G401 (cell line): ENCODE results near the gene ZNF165. TPM values are rescaled to one million over a fixed set of nuclear protein-coding genes. Genes with fewer than 3 reads are reported as not detected.
"Not testable (repeated sequence)": the region's sequence is repeated elsewhere in the genome, so short reads cannot be mapped to it uniquely, and the experiment has no call there.

Experiments used
- DNase-seq: peaks from one replicate; pipeline ENCODE4 v3.0.0-alpha.2; 2015; ENCODE audit warnings: low spot score
- in situ Hi-C: cut with HindIII; loops from 2 replicates; pipeline ENCODE4 v1.10.0; 2016; ENCODE audit warnings: low sequenced_read_pairs, mixed read lengths
- total RNA-seq: library from RNA; depleted of rRNA; stranded (reverse); fragments of >200 nt; shearing (Covaris generic); gene quantifications from 2 replicates; pipeline ENCODE4 v1.2.3, GENCODE V29; 2014; rRNA removed

ZNF165 gene
- total RNA-seq, 1 experiment from 2014 or later = 2.7 TPM

- DNase-seq = no peak
- in situ Hi-C loops = no loop called here
Observed at GRCh38 chr6:28117386-28118050, 37.1 kb downstream of the ZNF165 start.

- in situ Hi-C loops = no loop called here
Observed at GRCh38 chr6:28118217-28118616, 37.8 kb downstream of the ZNF165 start.

GRCh38 chr6:28121876-28122275 is 41.5 kb downstream of the ZNF165 start:
- in situ Hi-C loops = no loop called here
- DNase-seq = no peak

More at GRCh38 chr6:28118217-28118616, 37.8 kb downstream of the ZNF165 start:
- DNase-seq = no peak

- DNase-seq, in situ Hi-C loops: not testable (repeated sequence)
Observed at GRCh38 chr6:28122283-28122682, 41.9 kb downstream of the ZNF165 start.

- peak; percentile 92 for DNase-seq
- in situ Hi-C loops = no loop called here
Observed at GRCh38 chr6:28124350-28124970, 44.1 kb downstream of the ZNF165 start, which contains the start of gene ZSCAN16. TSS of gene ZSCAN16 (plus strand) at chr6:28124609. CDS start at chr6:28125444, 835 bp downstream.

- DNase-seq = no peak
- in situ Hi-C loops = no loop called here
Observed at GRCh38 chr6:28124971-28125353, 44.6 kb downstream of the ZNF165 start.

- DNase-seq = no peak
- in situ Hi-C loops = no loop called here
Observed at GRCh38 chr6:28125401-28125800, 45.0 kb downstream of the ZNF165 start.

GRCh38 chr6:28134015-28134414 is 53.6 kb downstream of the ZNF165 start:
- in situ Hi-C loops = no loop called here
- peak; percentile 43 for DNase-seq

GRCh38 chr6:28134716-28135115 is 54.3 kb downstream of the ZNF165 start:
- no peak for DNase-seq
- in situ Hi-C loops = no loop called here

- in situ Hi-C loops = no loop called here
- peak; percentile 18 for DNase-seq
Observed at GRCh38 chr6:28135393-28135792, 55.0 kb downstream of the ZNF165 start.

- peak; percentile 96 for DNase-seq
- in situ Hi-C loops = no loop called here
Observed at GRCh38 chr6:28136585-28137504, 56.5 kb downstream of the ZNF165 start.

- in situ Hi-C loops = no loop called here
- DNase-seq = no peak
Observed at GRCh38 chr6:28137505-28137981, 57.2 kb downstream of the ZNF165 start.

Other genes with a start within 250 kb of the ZNF165 start
- not detected in 2 replicates for gene OR2B2, start 168.2 kb upstream of the ZNF165 start, total RNA-seq
- not detected in 2 replicates for gene OR2B6, start 123.3 kb upstream of the ZNF165 start, total RNA-seq
- not detected in 2 replicates for gene ZSCAN16, start 44.0 kb downstream of the ZNF165 start, total RNA-seq
- 9.0 and 11.3 TPM in 2 replicates for gene ZKSCAN8, start 61.3 kb downstream of the ZNF165 start, total RNA-seq
- gene ZSCAN9, start 144.7 kb downstream of the ZNF165 start, total RNA-seq = 7.3 and 10.1 TPM in 2 replicates
- 3.4 and 6.4 TPM in 2 replicates for gene ZKSCAN4, start 171.7 kb downstream of the ZNF165 start, total RNA-seq
- gene NKAPL, start 178.7 kb downstream of the ZNF165 start, total RNA-seq = not detected in 2 replicates
- 11.1 and 14.3 TPM in 2 replicates for gene ZSCAN26, start 186.6 kb downstream of the ZNF165 start, total RNA-seq
- gene PGBD1, start 201.0 kb downstream of the ZNF165 start, total RNA-seq = 8.2 and 10.8 TPM in 2 replicates